GM18511 (cell line): ENCODE measurements around the gene TMEM134.
"Not testable (repeated sequence)": the region's sequence is repeated elsewhere in the genome, so short reads cannot be mapped to it uniquely, and the experiment has no call there.

Experiments used
- ATAC-seq: cut with Tn5 transposase; IDR thresholded peaks from one replicate; pipeline ENCODE4 v1.9.1; 2021; ENCODE audit warnings: mild to moderate bottlenecking, moderate library complexity; ENCODE audit not compliant: unreplicated experiment

Gene TMEM134

GRCh38 chr11:67486481-67487195 lies 17.6 kb upstream of the TMEM134 start:
- ATAC-seq: no peak

DNA sequence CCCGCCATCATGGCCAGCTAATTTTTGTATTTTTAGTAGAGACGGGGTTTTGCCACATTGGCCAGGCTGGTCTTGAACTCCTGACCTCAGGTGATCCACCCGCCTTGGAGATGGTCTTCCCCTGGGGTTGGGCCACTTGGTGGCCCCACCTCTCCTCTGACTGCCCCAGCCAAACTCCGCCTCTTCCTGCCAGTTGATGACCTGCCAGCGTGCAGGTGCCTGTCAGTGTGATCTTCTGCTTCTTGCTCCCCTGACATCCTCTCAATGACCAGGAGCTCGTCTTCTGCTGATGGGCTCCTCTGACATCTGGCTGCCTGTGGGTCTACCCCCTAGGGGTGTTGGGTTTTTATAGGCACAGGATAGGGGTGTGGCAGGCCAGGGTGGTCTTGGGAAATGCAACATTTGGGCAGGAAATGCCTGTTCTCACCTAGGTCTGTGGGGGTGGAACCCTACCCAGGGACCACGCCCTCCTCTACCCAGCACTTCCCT lies 16.9 kb upstream of the TMEM134 start:
- ATAC-seq: not testable (repeated sequence)

DNA sequence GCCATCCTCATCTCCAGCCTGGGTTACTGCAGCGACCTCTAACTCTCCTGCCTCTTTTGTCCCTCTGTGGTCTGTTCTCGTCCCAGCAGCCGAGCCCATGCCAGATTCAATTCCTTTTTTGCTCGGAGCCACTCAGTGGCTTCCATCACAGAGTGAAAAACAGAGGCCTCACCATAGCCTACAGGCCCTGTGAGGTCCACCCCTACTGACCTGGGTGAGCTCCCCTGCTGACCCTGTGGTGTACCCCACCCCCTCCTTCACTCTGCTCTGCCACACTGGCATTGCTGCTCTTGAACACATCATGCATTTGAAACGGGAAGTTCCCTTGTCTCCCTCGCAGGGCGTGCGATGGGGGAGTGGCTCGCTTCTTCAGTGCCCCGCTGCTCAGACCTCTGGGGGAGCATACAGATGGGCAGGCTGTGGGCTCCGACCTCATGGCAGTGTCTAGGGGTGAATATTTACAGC lies 15.8 kb upstream of the TMEM134 start:
- no peak for ATAC-seq

DNA sequence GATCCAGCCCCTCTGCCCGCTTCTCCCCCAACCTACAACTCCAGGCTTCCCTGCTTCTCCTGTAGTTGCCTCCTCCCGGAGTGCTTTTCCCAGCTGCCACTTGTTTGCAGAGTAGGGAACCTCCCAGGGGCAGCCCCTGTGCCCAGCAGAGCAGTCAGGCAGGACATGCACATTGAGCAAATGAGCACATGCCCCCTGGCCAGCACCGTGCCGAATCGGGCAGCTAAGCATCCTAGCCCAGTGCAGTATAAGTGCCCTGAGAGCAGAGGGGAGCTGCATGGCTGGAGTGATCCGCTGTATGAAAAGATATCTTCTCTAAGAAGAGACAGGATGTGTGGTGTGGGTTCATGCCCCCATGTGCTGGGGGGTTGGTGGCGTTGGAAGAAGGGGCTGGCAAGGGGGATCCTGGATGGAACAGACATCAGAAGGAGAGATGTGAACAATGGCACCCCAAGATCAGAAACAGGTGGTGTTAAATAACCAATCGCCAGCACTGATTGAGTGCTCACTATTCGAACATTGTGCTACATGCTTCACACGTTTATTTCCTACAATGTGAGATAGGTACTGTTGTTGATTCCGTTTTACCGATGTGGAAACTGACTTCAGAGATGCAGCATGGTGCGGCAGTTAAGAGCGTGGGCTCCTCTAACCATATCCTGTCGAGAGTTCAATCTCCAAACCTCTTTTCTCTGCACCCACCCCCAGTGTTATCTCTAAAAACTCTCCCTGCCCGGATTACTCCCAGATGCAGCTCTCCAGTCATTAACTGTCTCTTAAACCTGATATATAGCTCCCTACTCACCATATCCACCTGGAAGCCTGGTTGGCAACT lies 15.0 kb upstream of the TMEM134 start:
- no peak for ATAC-seq

DNA sequence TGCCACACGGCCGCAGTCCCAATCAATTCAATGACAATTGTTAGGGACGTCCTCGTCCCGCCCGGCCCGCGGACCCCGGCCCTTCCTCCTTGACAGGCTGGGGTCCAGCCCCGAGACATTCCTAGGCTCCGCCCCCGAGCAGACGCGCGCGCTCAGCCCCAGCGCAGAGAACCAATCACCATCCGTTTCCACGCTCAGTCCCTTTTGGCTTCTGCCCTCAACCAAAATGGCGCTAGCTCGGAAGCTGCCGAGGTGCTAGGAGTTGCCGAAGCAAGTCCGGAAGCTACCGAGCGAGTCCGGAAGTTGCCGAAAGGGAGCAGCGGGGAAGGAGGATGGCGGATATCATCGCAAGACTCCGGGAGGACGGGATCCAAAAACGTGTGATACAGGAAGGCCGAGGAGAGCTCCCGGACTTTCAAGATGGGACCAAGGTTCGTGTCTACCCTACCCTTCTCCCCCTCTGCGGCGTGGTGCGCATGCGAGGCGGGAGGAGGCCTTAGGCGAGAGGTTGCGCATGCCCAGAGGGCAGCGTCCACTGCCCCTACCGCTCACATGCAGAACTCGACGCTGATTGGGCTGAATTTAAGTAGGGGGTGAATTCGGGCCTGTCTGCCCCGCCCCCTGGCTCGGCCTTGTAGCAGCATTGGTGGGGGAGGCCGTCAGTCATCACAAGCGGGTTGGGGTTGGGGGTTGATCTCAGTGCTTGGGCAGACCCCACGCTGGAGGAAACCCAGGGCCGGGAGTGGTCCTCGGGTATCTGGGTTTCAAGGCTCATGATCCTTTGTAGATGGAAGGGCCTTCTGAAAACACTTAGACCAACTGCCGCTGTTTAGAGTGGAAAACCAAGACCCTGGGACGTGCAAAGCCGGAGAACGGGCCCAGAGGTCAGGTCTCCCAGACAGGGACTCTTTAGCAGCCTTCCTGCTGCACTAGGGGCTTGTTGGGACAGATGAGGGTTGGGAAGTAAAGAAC lies 14.1 kb upstream of the TMEM134 start, which contains the start of gene AIP:
TSS of gene AIP (plus strand) at position 200 of the 972 bp plus-strand sequence. CDS start at position 333, 133 bp downstream.
- peak; percentile 59 for ATAC-seq

GRCh38 chr11:67482275-67482826 lies 13.3 kb upstream of the TMEM134 start:
- ATAC-seq: no peak

- not testable (repeated sequence) for ATAC-seq
Observed at GRCh38 chr11:67477344-67478050, 8.4 kb upstream of the TMEM134 start.

DNA sequence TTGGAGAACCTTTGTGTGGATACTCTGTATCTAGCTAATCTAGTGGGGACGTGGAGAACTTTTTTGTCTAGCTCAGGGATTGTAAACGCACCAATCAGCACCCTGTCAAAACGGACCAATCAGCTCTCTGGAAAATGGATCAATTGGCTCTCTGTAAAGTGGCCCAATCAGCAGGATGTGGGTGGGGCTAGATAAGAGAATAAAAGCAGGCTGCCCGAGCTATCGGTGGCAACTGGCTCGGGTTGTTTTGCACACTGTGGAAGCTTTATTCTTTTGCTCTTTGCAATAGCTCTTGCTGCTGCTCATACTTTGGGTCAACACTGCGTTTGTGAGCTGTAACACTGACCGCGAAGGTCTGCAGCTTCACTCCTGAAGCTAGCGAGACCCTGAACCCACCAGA lies 7.6 kb upstream of the TMEM134 start:
- not testable (repeated sequence) for ATAC-seq

- no peak for ATAC-seq
Observed at GRCh38 chr11:67472882-67473281, 3.8 kb upstream of the TMEM134 start.

DNA sequence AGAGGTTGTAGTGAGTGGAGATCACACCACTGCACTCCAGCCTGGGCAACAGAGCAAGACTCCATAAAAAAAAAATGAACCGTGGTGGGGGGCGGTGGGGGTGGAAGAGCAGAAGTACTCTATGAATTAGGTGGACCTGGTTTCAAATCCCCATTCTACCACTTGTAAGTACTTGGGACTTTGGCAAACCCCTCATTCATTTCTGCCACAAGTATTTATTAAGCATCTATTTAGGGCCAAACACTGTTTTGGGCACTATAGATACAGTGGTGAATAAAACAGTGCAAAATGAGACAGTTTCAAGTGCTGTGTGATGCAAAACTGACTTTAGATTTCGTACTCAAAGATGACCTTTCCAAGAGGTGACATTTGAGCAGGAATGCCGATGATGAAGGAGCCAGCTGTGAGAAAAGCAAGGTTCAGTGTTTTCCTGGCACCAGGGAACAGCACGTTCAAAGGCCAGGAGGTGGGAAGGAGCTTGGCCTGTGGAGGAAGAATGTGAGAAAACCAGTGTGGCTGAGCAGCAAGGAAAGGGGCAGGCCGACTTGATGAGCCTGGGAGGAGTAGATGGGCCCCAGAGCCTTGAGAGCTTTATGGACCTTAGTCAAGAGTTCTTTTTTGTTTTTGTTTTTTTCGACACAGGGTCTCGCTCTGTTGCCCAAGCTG lies 1.4 kb upstream of the TMEM134 start:
- no peak for ATAC-seq

- no peak for ATAC-seq
Observed at GRCh38 chr11:67469508-67469811, 409 bp upstream of the TMEM134 start.

DNA sequence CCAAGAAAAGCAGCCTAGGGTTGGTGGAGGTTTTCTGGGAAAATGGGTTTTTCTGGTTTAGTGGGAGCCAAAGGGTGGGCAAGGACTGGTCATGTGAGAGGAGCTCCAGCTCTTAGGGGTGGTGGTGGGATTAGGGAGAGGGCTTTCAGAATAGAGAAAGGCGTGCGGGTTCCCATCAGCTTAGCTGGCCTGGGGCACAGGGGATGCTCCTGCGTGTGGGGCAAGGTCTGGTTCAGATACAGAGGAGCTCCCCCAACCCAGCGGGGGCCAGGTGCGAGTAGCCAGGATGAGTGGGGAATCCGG lies 644 bp downstream of the TMEM134 start:
- peak; percentile 11 for ATAC-seq

DNA sequence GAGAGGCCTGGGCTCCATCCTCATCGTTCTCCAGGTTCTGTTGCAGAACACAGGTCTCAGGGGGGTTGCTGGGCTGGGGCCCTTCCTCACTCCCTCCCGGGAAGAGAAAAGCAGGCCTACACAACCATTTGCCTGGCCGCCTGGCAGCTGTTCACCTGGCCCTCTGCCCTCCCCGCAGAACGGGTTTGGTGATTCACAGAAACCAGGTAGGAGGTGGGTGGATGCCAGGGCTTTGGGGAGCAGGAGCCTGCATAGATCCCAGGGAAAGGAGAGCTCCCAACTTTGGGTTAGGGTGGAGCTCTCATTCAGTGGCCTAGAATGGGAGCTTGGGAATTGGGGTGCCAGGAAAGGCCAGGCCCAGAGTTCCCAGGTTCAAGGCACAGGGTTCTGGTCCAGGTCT lies 995 bp downstream of the TMEM134 start:
- no peak for ATAC-seq

GRCh38 chr11:67466962-67467771 lies 1.9 kb downstream of the TMEM134 start:
- ATAC-seq: no peak

- ATAC-seq: no peak
Observed at GRCh38 chr11:67466367-67466766, 2.7 kb downstream of the TMEM134 start.

DNA sequence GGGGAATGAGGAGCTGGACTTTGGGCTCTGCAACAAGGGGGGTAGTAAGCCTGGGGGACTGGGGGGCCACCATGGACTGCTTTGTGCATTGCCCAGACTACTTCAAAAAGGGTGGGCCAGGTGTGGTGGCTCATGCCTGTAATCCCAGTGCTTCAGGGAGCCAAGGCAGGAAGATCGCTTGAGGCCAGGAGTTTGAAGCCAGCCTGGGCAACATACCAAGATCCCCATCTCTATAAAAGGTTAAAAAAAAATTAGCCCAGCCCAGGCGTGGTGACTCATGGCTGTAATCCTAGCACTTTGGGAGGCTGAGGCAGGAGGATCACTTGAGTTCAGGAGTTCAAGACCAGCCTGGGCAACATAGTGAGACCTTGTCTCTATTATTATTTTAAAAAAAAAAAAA lies 3.5 kb downstream of the TMEM134 start:
- ATAC-seq: not testable (repeated sequence)

DNA sequence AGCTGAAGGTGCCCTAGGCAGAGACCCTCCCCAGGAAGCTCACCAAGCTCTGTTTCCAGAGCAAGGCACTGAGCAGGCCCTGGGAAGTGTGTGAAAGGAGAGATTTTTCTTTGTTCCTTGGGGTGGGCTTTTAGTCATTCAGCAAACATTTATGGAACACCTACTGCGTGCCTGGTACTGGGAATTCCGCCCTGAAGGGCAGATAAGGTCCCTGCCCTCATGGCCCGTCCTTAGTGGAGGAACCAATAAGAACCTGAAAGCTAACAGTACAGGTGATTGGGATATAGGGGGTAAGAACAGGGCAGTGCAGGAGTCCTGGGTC lies 3.9 kb downstream of the TMEM134 start:
- no peak for ATAC-seq

DNA sequence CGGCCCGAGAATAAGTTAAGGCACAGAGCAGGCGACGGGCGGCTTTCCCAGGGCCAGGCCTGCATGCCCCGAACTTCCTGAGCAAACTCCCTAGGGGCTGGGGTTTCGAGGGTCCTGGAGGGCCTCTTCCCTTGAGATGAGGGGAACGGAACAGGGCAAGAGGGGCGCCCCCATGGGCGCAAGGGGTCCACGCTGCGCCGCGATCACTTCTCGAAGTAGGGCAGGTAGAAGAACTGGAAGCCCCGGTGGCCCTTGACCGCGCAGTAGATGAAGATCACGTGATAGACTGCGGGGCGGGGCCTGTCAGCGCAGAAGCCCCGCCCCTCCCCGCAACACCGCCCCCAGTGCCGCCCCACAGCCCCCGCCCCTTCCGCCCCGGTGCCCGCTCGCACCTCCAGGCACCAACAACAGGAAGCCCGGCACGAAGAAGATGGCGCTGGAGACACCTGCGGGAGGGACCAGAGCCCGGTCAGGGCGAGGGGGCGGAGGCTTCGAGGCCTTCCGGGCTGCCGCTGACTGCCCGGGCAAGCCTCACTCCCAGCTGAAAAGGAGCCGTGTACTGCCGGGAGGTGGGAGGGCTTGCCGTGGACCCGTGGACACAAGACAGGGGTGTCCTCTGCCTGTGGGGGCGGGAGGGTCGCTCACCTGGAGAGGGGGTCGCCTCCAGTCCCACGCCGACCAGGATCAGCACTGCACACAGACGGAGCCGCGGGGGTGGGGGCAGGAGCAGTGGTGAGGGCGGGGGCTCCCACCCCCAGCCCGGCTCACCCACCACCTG lies 4.5 kb downstream of the TMEM134 start:
- peak; percentile 60 for ATAC-seq
